Calu3 (cell line): ENCODE data around the gene TSHR. TPM values are rescaled to one million over a fixed set of nuclear protein-coding genes. Genes with fewer than 3 reads are reported as not detected.
"Not testable (repeated sequence)": the region's sequence is repeated elsewhere in the genome, so short reads cannot be mapped to it uniquely, and the experiment has no call there.

Source experiments
- BruUV-seq: library from RNA; stranded (reverse); fragments of 400-500 nt; replicated peaks from 2 replicates; lab custom pipeline; 2021; lab: Mats Ljungman, UMichigan
- CTCF ChIA-PET: fragments of 300-600 bp; sonication (Branson Sonifier 250); formaldehyde crosslinking; loops from one replicate; lab custom pipeline; 2022; ENCODE audit warnings: antibody characterized with exemption; lab: Charles Lee
- DNase-seq: peaks from one replicate; pipeline ENCODE4 v3.0.0; 2022
- H3K27ac Mint-ChIP-seq: one replicate; pipeline ENCODE4 v1.8.0; 2022; ENCODE audit warnings: mixed read lengths; ENCODE audit not compliant: unreplicated experiment
- H3K27me3 Mint-ChIP-seq: one replicate; pipeline ENCODE4 v1.8.0; 2022; ENCODE audit warnings: mixed read lengths; ENCODE audit not compliant: unreplicated experiment
- H3K36me3 Mint-ChIP-seq: one replicate; pipeline ENCODE4 v1.8.0; 2022; ENCODE audit warnings: mild to moderate bottlenecking, moderate library complexity, mixed read lengths; ENCODE audit not compliant: insufficient read depth, unreplicated experiment
- H3K4me1 Mint-ChIP-seq: one replicate; pipeline ENCODE4 v1.8.0; 2022; ENCODE audit warnings: mild to moderate bottlenecking, low read depth, mixed read lengths; ENCODE audit not compliant: unreplicated experiment
- H3K4me3 Mint-ChIP-seq: one replicate; pipeline ENCODE4 v1.8.0; 2022; ENCODE audit warnings: mild to moderate bottlenecking, low read depth, moderate library complexity, mixed read lengths; ENCODE audit not compliant: unreplicated experiment
- H3K9me3 Mint-ChIP-seq: one replicate; pipeline ENCODE4 v1.8.0; 2022; ENCODE audit warnings: low read depth, mixed read lengths; ENCODE audit not compliant: unreplicated experiment
- CTCF ChIP-seq: fragments of 200-600 bp; IDR thresholded peaks from one replicate; pipeline ENCODE4 v1.8.0; 2022; ENCODE audit warnings: antibody characterized with exemption; ENCODE audit not compliant: unreplicated experiment
- intact Hi-C: fragments of 100-400 bp; cut with micrococcal nuclease; formaldehyde crosslinking; loops from one replicate; pipeline ENCODE4 v1.10.0; 2022; ENCODE audit not compliant: unreplicated experiment
- total RNA-seq: library from RNA; stranded (reverse); gene quantifications from 2 replicates; pipeline ENCODE4 v1.2.3, GENCODE V29; 2022

Gene TSHR
- total RNA-seq, 1 experiment from 2014 or later: not detected

- intact Hi-C loops: no loop called here
- Mint-ChIP-seq H3K4me1 (no peaks in the 10 kb centered on the region), H3K27me3 (no peaks in the 10 kb centered on the region), H3K27ac (no peak overlapping the region), H3K9me3 (peaks cover 7% of the 10 kb centered on the region), H3K36me3 (no peaks in the 10 kb centered on the region), H3K4me3 (no peak overlapping the region)
- no peak for TF ChIP-seq CTCF
- CTCF ChIA-PET: interaction anchor here (0.7 kb wide), 2 partner anchors 590 to 644 kb away, joined by 4 read pairs; no protein-coding TSS in a partner anchor
- DNase-seq: no peak
- no TSS peak for BruUV-seq
These were observed 78.3 kb downstream of the TSHR start for GRCh38 chr14:81033698-81034240.

GRCh38 chr14:81042438-81042837, 87.0 kb downstream of the TSHR start:
- no peak for DNase-seq
- Mint-ChIP-seq H3K9me3 (peaks cover 2% of the 10 kb centered on the region), H3K27ac (no peak overlapping the region), H3K36me3 (no peaks in the 10 kb centered on the region), H3K27me3 (no peaks in the 10 kb centered on the region), H3K4me3 (no peak overlapping the region), H3K4me1 (no peaks in the 10 kb centered on the region)
- TF ChIP-seq CTCF: no peak
- intact Hi-C loops: no loop called here
- CTCF ChIA-PET: no interaction called here
- no TSS peak for BruUV-seq

- Mint-ChIP-seq H3K4me1 (no peaks in the 10 kb centered on the region), H3K9me3 (peaks cover 7% of the 10 kb centered on the region), H3K4me3 (no peak overlapping the region), H3K27ac (no peak overlapping the region), H3K27me3 (peaks cover 9% of the 10 kb centered on the region), H3K36me3 (no peaks in the 10 kb centered on the region)
- no TSS peak for BruUV-seq
- CTCF ChIA-PET: no interaction called here
- no peak for DNase-seq
- intact Hi-C loops: no loop called here
- no peak for TF ChIP-seq CTCF
These were observed 96.1 kb downstream of the TSHR start for GRCh38 chr14:81051547-81051946.

GRCh38 chr14:81054057-81054456, 98.6 kb downstream of the TSHR start:
- H3K27me3 Mint-ChIP-seq, H3K36me3 Mint-ChIP-seq, CTCF ChIA-PET, H3K27ac Mint-ChIP-seq, H3K4me3 Mint-ChIP-seq, intact Hi-C loops, H3K9me3 Mint-ChIP-seq, DNase-seq, BruUV-seq, H3K4me1 Mint-ChIP-seq: not testable (repeated sequence)

- no TSS peak for BruUV-seq
- H3K27ac Mint-ChIP-seq: no peak overlapping the region
- H3K9me3 Mint-ChIP-seq: peaks cover 7% of the 10 kb centered on the region
- H3K4me3 Mint-ChIP-seq: no peak overlapping the region
- DNase-seq: no peak
- no peaks in the 10 kb centered on the region for H3K36me3 Mint-ChIP-seq
- CTCF ChIA-PET: no interaction called here
- no peak for TF ChIP-seq CTCF
- H3K4me1 Mint-ChIP-seq: no peaks in the 10 kb centered on the region
- H3K27me3 Mint-ChIP-seq: peaks cover 9% of the 10 kb centered on the region
- intact Hi-C loops: no loop called here
These were observed 100.5 kb downstream of the TSHR start for GRCh38 chr14:81055971-81056370.
